K562 (cell line): ENCODE data around the gene GAPDH. TPM values are rescaled to one million over a fixed set of nuclear protein-coding genes. Genes with fewer than 3 reads are reported as not detected.

Source experiments
- ATAC-seq: fragments of 200-7000 bp; cut with Tn5 transposase; 3 replicates; pipeline ENCODE4 v1.9.1; 2020; ENCODE audit warnings: moderate library complexity
- BruUV-seq: library from RNA; stranded (reverse); fragments of 400-500 nt; replicated peaks from 2 replicates; lab custom pipeline; 2021; lab: Mats Ljungman, UMichigan
- CTCF ChIA-PET: fragments of 300-600 bp; formaldehyde crosslinking; extraction: SDS; loops from one replicate; lab custom pipeline; 2021; ENCODE audit warnings: low intra/inter-chr PET ratio; lab: Yijun Ruan, JAX
- POLR2A ChIA-PET: fragments of 300-600, 350-650 bp; sonication (Branson Sonifier 250); formaldehyde crosslinking; extraction: SDS; loops from one replicate; lab custom pipeline; 2021; ENCODE audit warnings: antibody characterized with exemption, inconsistent platforms; lab: Yijun Ruan, JAX
- DNase-seq, 4 experiments: peaks; one replicate each; pipeline versions ENCODE4 v3.0.0 to v3.0.0-alpha.2; 2011 to 2018; ENCODE audit warnings: low spot score in 3 of 4, mixed read lengths in 3 of 4; ENCODE audit errors: extremely low read depth in 1 of 4
- FAIRE-seq: peaks from 2 replicates; lab custom pipeline; 2011; peaks lifted over from hg19 to GRCh38; lab: Jason Lieb, UNC
- H2AFZ ChIP-seq: 2 replicates; pipeline ENCODE4 v1.6.0; 2011; ENCODE audit warnings: low read depth, low read length, control low read depth, inconsistent platforms
- H3K27ac ChIP-seq: fragments of 200-600 bp; 3 replicates; pipeline ENCODE4 v1.8.0; 2011; ENCODE audit warnings: low read depth, mild to moderate bottlenecking, control low read depth, inconsistent platforms, low read length, moderate library complexity, mixed read lengths; ENCODE audit errors: extremely low read depth
- H3K27me3 ChIP-seq, 2 experiments: fragments of 300-600 bp in 1 of 2; 2 replicates in 1 of 2; 3 replicates in 1 of 2; pipeline versions ENCODE4 v1.6.0 to v1.8.0; 2011; ENCODE audit warnings: inconsistent platforms in 2 of 2, low read length in 2 of 2, mild to moderate bottlenecking in 1 of 2, mixed read lengths in 1 of 2, moderate library complexity in 1 of 2; ENCODE audit not compliant: control insufficient read depth in 2 of 2, insufficient read depth in 2 of 2
- H3K36me3 ChIP-seq: fragments of 300-600 bp; 3 replicates; pipeline ENCODE4 v1.8.0; 2011; ENCODE audit warnings: mild to moderate bottlenecking, low read length, inconsistent platforms; ENCODE audit not compliant: control insufficient read depth, insufficient read depth
- H3K4me1 ChIP-seq, 2 experiments: fragments of 200-600 bp in 1 of 2; replicated peaks in 1 of 2; 2 replicates in 1 of 2; 3 replicates in 1 of 2; pipeline versions ENCODE4 v1.5.1 to v1.8.0; 2011; ENCODE audit warnings: inconsistent platforms in 2 of 2, low read length in 2 of 2, mild to moderate bottlenecking in 1 of 2, mixed read lengths in 1 of 2, moderate library complexity in 1 of 2; ENCODE audit not compliant: control insufficient read depth in 2 of 2, insufficient read depth in 2 of 2
- H3K4me2 ChIP-seq: 2 replicates; pipeline ENCODE4 v1.6.1; 2011; ENCODE audit warnings: low read length, control low read depth, inconsistent platforms, mixed read lengths; ENCODE audit not compliant: insufficient read depth
- H3K4me3 ChIP-seq: fragments of 200-600 bp; sonication (generic), shearing (Covaris generic); 2 replicates; pipeline ENCODE4 v1.5.1; 2016; ENCODE audit warnings: control low read depth, inconsistent platforms
- H3K79me2 ChIP-seq: fragments of 200-600 bp; 3 replicates; pipeline ENCODE4 v1.8.0; 2011; ENCODE audit warnings: low read length, inconsistent platforms; ENCODE audit not compliant: control insufficient read depth, insufficient read depth
- H3K9ac ChIP-seq, 2 experiments: 2 replicates each; pipeline versions ENCODE4 v1.6.0 to v1.6.1; 2011; ENCODE audit warnings: low read depth in 2 of 2, low read length in 2 of 2, control low read depth in 1 of 2, inconsistent platforms in 1 of 2, mild to moderate bottlenecking in 1 of 2, mixed read lengths in 1 of 2; ENCODE audit not compliant: insufficient read depth in 1 of 2
- H3K9me1 ChIP-seq: one replicate; pipeline ENCODE4 v1.6.0; 2011; ENCODE audit warnings: inconsistent platforms, mild to moderate bottlenecking, low read length, moderate library complexity; ENCODE audit not compliant: control insufficient read depth, insufficient read depth
- H3K9me3 ChIP-seq: replicated peaks from 2 replicates; pipeline ENCODE4 v1.5.1; 2011; ENCODE audit warnings: low read depth, low read length, inconsistent platforms; ENCODE audit not compliant: control insufficient read depth, insufficient read depth
- H4K20me1 ChIP-seq: replicated peaks from 2 replicates; pipeline ENCODE4 v1.6.1; 2011; ENCODE audit warnings: low read length, inconsistent platforms, mixed read lengths; ENCODE audit not compliant: control insufficient read depth, insufficient read depth
- RAD21 ChIP-seq, 2 experiments: fragments of 250-450 bp in 1 of 2; fragments of 450-650 bp in 1 of 2; sonication (Bioruptor Pico) in 1 of 2; formaldehyde crosslinking in 1 of 2; IDR thresholded peaks in 1 of 2; conservative IDR thresholded peaks in 1 of 2; 2 replicates each; pipeline versions ENCODE4 v1.4.0 to v1.8.0; 2020 to 2022; ENCODE audit warnings: mild to moderate bottlenecking in 2 of 2, moderate library complexity in 1 of 2
- ZBTB7A ChIP-seq: IDR thresholded peaks from 2 replicates; pipeline ENCODE4 v1.6.1; 2011; ENCODE audit warnings: low read depth, mild to moderate bottlenecking, low read length, moderate library complexity, borderline replicate concordance; ENCODE audit not compliant: control insufficient read depth
- WGBS: fragments of 100-300 bp; shearing (Covaris generic); methylation state at CpG from one replicate; pipeline ENCODE4 v1.1.6; 2016; ENCODE audit warnings: low coverage, mixed read lengths; ENCODE audit not compliant: insufficient coverage; ENCODE audit errors: missing lambda C conversion rate; 5-methylcytosine and 5-hydroxymethylcytosine counted together
- in situ Hi-C: fragments of 300-500 bp; cut with MboI; formaldehyde crosslinking; loops from 4 replicates; pipeline ENCODE4 v1.15.0; 2018; ENCODE audit warnings: inconsistent platforms, mixed read lengths
- intact Hi-C: fragments of 100-400 bp; cut with micrococcal nuclease; formaldehyde crosslinking; loops from 2 replicates; pipeline ENCODE4 v1.14.2; 2022
- polyA plus RNA-seq, 8 experiments: library from polyadenylated mRNA; depleted of rRNA in 4 of 8; stranded (reverse) in 5 of 8; unstranded in 3 of 8; fragments of >200 nt; fragmentation: Nextera tagmentation in 2 of 8; fragmentation: Illumina TruSeq in 1 of 8; extraction: Ambion mirVana in 2 of 8; extraction: Trizol in 1 of 8; gene quantifications; 2 replicates each; pipeline versions ENCODE4 v1.2.1 to v1.2.3, GENCODE V29; 2011 to 2014; ENCODE audit warnings: inconsistent platforms in 1 of 8, missing spikeins in 1 of 8
- total RNA-seq, 7 experiments: library from RNA; depleted of rRNA in 6 of 7; stranded (reverse); fragments of >200 nt in 6 of 7; fragmentation: Illumina TruSeq in 2 of 7; extraction: Trizol in 2 of 7; gene quantifications; 2 replicates each; pipeline versions ENCODE4 v1.2.1 to v1.2.3, GENCODE V29; 2011 to 2021; ENCODE audit warnings: low replicate concordance in 1 of 7
- TF ChIP-seq, protein P1 (sequence below): sonication (generic); formaldehyde crosslinking; IDR thresholded peaks from 2 replicates; pipeline ENCODE4 v1.8.1; 2023; ENCODE audit warnings: mild to moderate bottlenecking, missing genetic modification reagents
- TF ChIP-seq, protein P2 (sequence below): fragments of 250-450 bp; sonication (Bioruptor Pico); IDR thresholded peaks from 2 replicates; pipeline ENCODE4 v1.5.0; 2021; ENCODE audit warnings: mild to moderate bottlenecking, moderate library complexity
- TF ChIP-seq, protein P3 (sequence below), 3 experiments: IDR thresholded peaks in 2 of 3; conservative IDR thresholded peaks in 1 of 3; 2 replicates each; pipeline ENCODE4 v1.5.1; 2011 to 2012; ENCODE audit warnings: low read length in 3 of 3, mild to moderate bottlenecking in 3 of 3, control low read depth in 2 of 3, improper control_type of control experiment in 1 of 3, inconsistent platforms in 1 of 3, low read depth in 1 of 3, mixed read lengths in 1 of 3, moderate library complexity in 1 of 3; ENCODE audit not compliant: insufficient read depth in 2 of 3
- TF ChIP-seq, protein P4 (sequence below): fragments of 250-450 bp; sonication (Bioruptor Pico); IDR thresholded peaks from 2 replicates; pipeline ENCODE4 v1.4.0; 2020; ENCODE audit warnings: borderline replicate concordance
- TF ChIP-seq, protein P5 (sequence below): IDR thresholded peaks from 2 replicates; pipeline ENCODE4 v1.6.1; 2011; ENCODE audit warnings: borderline replicate concordance, low read depth, mild to moderate bottlenecking, moderate library complexity, low read length; ENCODE audit not compliant: insufficient read depth, poor library complexity, severe bottlenecking

GAPDH gene
- total and polyA plus RNA-seq, 9 of the 15 experiments (the other 6 are each of a cell fraction or from before 2014, with no cell fraction given): 2,206 to 6,793 (median 4,217) TPM

- no peak overlapping the region for H3K9ac ChIP-seq
- WGBS: 72% methylated on average over 5 of the region's 7 CpGs
- CTCF ChIA-PET: no interaction called here
- H2AFZ ChIP-seq: no peak overlapping the region
- no peaks in the 10 kb centered on the region for H3K27me3 ChIP-seq
- POLR2A ChIA-PET: interaction anchor here (0.6 to 1.5 kb wide), 6 partner anchors 13 to 35 kb away, joined by 3 to 4 read pairs (median 3); partner anchors contain the start of gene GAPDH
- DNase-seq (peak; percentile 43 to 58 (median 48)), ATAC-seq (peak; percentile 40), FAIRE-seq (no peak)
- in situ Hi-C loops: no loop called here
- H3K27ac ChIP-seq: no peak overlapping the region
- H3K9me1 ChIP-seq: no peaks in the 10 kb centered on the region
- no TSS peak for BruUV-seq
- H3K36me3 ChIP-seq: peaks cover 76% of the 10 kb centered on the region
- no peaks in the 10 kb centered on the region for H3K9me3 ChIP-seq
- H3K4me1 ChIP-seq: peaks cover 0 to 17% of the 10 kb centered on the region in 2 experiments; a peak in 3 of 5 replicates
- no peak overlapping the region for H3K4me3 ChIP-seq
- H3K4me2 ChIP-seq: no peak overlapping the region
- intact Hi-C loops: no loop called here
- H4K20me1 ChIP-seq: no peaks in the 10 kb centered on the region
- H3K79me2 ChIP-seq: peaks cover 31% of the 10 kb centered on the region
- TF ChIP-seq, protein P1, sequence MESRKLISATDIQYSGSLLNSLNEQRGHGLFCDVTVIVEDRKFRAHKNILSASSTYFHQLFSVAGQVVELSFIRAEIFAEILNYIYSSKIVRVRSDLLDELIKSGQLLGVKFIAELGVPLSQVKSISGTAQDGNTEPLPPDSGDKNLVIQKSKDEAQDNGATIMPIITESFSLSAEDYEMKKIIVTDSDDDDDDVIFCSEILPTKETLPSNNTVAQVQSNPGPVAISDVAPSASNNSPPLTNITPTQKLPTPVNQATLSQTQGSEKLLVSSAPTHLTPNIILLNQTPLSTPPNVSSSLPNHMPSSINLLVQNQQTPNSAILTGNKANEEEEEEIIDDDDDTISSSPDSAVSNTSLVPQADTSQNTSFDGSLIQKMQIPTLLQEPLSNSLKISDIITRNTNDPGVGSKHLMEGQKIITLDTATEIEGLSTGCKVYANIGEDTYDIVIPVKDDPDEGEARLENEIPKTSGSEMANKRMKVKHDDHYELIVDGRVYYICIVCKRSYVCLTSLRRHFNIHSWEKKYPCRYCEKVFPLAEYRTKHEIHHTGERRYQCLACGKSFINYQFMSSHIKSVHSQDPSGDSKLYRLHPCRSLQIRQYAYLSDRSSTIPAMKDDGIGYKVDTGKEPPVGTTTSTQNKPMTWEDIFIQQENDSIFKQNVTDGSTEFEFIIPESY (CRISPR knock-in tag): peak; percentile 99
- TF ChIP-seq, protein P2, sequence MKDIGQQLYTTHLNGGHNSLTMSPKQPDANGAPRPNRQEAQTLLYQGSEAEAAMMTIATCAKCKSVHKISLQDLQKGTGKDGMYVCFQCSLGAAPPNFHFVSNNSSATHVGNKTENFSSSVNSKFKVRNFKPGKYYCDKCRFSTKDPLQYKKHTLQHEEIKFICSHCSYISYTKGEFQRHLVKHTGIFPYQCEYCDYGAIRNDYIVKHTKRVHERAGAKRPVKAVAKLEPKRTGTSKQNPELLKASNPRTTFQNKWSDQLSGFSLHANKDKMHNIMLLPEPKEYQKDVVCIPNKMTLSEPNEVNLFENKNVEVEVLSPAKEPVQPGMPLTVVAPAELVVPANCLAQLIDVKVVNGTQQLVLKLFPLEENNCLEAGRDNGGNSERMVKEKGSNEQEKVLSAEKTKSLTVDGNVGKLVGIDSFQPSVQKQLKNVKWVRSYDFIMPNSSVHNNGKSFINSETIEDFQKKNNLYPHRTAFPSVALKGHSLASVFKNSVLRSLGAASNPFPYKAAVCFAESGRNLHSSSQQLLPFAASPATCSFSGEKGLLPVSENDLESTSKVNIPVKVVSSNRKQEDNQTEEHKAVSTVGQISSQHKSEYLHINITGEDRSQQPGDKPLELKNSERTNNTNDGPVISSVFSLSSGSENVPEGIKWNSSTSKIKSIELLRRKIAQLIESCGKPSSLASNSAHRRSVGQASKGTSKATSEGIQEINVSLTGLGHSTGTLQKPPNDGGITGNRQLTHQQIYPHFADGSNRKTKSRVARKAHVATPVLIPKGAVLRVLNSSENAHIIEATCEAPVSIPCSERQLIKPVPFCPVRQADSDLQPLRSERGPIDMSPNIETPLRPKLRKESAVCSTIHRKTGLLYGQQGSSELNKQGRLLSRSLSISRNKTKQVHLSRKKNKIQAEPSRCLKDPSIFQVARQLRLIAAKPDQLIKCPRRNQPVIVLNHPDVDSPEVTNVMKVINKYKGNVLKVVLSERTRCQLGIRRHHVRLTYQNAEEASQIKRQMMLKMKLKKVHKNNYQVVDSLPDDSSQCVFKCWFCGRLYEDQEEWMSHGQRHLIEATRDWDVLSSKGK (CRISPR knock-in tag): no peak
- TF ChIP-seq, protein P3, sequence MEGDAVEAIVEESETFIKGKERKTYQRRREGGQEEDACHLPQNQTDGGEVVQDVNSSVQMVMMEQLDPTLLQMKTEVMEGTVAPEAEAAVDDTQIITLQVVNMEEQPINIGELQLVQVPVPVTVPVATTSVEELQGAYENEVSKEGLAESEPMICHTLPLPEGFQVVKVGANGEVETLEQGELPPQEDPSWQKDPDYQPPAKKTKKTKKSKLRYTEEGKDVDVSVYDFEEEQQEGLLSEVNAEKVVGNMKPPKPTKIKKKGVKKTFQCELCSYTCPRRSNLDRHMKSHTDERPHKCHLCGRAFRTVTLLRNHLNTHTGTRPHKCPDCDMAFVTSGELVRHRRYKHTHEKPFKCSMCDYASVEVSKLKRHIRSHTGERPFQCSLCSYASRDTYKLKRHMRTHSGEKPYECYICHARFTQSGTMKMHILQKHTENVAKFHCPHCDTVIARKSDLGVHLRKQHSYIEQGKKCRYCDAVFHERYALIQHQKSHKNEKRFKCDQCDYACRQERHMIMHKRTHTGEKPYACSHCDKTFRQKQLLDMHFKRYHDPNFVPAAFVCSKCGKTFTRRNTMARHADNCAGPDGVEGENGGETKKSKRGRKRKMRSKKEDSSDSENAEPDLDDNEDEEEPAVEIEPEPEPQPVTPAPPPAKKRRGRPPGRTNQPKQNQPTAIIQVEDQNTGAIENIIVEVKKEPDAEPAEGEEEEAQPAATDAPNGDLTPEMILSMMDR (IDR thresholded peaks at IDR 0.05 in 2 of 3, conservative IDR thresholded peaks at IDR 0.05 in 1 of 3; ENCODE audit: insufficient read depth in 2 of 3, low read depth in 1 of 3, low read length in 3 of 3): peak; percentile 39 to 58 (median 55)
- TF ChIP-seq, protein P4, sequence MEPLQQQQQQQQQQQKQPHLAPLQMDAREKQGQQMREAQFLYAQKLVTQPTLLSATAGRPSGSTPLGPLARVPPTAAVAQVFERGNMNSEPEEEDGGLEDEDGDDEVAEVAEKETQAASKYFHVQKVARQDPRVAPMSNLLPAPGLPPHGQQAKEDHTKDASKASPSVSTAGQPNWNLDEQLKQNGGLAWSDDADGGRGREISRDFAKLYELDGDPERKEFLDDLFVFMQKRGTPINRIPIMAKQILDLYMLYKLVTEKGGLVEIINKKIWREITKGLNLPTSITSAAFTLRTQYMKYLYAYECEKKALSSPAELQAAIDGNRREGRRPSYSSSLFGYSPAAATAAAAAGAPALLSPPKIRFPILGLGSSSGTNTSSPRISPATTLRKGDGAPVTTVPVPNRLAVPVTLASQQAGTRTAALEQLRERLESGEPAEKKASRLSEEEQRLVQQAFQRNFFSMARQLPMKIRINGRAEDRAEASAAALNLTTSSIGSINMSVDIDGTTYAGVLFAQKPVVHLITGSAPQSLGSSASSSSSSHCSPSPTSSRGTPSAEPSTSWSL: no peak
- TF ChIP-seq RAD21 (CRISPR knock-in tag; conservative IDR thresholded peaks at IDR 0.05 in 1 of 2, IDR thresholded peaks at IDR 0.05 in 1 of 2): 0 out of 4 replicates have a peak, but pooled peaks of 1 of the 2 experiments have one; percentile 31
- TF ChIP-seq, protein P5, sequence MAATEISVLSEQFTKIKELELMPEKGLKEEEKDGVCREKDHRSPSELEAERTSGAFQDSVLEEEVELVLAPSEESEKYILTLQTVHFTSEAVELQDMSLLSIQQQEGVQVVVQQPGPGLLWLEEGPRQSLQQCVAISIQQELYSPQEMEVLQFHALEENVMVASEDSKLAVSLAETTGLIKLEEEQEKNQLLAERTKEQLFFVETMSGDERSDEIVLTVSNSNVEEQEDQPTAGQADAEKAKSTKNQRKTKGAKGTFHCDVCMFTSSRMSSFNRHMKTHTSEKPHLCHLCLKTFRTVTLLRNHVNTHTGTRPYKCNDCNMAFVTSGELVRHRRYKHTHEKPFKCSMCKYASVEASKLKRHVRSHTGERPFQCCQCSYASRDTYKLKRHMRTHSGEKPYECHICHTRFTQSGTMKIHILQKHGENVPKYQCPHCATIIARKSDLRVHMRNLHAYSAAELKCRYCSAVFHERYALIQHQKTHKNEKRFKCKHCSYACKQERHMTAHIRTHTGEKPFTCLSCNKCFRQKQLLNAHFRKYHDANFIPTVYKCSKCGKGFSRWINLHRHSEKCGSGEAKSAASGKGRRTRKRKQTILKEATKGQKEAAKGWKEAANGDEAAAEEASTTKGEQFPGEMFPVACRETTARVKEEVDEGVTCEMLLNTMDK: peak; percentile 65
- peak; percentile 36; the same call in 1 of the 2 replicates for TF ChIP-seq ZBTB7A
Measured at GRCh38 chr12:6570264-6570887, 36.1 kb downstream of the GAPDH start.
